ENCODE measurements around the gene FLAD1.
A peak's percentile ranks its signal among the peaks of the same experiment; 100 is the strongest.

Gene FLAD1

DNA sequence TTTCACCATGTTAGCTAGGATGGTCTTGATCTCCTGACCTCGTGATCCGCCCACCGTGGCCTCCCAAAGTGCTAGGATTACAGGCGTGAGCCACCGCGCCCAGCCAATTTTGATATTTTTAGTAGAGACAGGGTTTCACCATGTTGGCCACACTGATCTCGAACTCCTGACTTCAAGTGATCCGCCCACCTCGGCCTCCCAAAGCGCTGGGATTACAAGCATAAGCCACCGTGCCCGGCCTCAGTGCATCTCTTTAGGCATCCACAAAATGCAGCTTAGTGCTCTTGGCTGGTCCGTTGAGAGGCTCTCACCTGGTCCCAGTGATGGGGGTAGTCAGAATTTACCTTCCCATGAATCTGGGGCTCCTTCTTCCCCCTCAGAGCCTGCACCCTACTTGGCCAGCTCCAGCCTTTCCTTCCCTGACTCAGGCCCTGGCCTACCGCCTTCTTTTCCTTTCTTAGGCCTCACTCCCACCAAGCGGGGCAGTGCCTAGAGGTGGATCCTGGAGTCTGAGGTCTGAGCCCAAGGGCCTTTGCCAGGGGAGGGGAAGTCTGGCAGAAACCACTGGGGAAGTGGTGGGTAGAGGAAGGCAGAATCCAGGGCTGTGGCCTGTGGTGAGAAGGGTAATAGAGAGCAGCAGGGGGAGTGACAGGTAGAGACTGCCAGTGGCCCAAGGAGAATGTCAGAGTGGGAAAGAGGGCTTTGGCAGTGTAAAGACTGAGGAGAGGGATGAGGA is 14.0 kb downstream of the FLAD1 start:
- DNase-seq (ENCODE audit: low spot score) (no peak), ATAC-seq (ENCODE audit: low read depth) (no peak)
- TF ChIP-seq, protein P1, sequence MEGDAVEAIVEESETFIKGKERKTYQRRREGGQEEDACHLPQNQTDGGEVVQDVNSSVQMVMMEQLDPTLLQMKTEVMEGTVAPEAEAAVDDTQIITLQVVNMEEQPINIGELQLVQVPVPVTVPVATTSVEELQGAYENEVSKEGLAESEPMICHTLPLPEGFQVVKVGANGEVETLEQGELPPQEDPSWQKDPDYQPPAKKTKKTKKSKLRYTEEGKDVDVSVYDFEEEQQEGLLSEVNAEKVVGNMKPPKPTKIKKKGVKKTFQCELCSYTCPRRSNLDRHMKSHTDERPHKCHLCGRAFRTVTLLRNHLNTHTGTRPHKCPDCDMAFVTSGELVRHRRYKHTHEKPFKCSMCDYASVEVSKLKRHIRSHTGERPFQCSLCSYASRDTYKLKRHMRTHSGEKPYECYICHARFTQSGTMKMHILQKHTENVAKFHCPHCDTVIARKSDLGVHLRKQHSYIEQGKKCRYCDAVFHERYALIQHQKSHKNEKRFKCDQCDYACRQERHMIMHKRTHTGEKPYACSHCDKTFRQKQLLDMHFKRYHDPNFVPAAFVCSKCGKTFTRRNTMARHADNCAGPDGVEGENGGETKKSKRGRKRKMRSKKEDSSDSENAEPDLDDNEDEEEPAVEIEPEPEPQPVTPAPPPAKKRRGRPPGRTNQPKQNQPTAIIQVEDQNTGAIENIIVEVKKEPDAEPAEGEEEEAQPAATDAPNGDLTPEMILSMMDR (IDR thresholded peaks at IDR 0.05; ENCODE audit: poor library complexity, severe bottlenecking): no peak
- no peak overlapping the region for H3K27ac ChIP-seq (ENCODE audit: poor library complexity, severe bottlenecking)
- H3K27me3 ChIP-seq (ENCODE audit: insufficient read depth, poor library complexity, severe bottlenecking): no peaks in the 10 kb centered on the region
- peaks cover 6% of the 10 kb centered on the region for H3K4me1 ChIP-seq (ENCODE audit: insufficient read depth, poor library complexity, severe bottlenecking)
- H3K9me3 ChIP-seq (ENCODE audit: severe bottlenecking): no peaks in the 10 kb centered on the region
- H3K4me3 ChIP-seq (ENCODE audit: severe bottlenecking): no peak overlapping the region
- H3K36me3 ChIP-seq (ENCODE audit: low read depth): no peaks in the 10 kb centered on the region

DNA sequence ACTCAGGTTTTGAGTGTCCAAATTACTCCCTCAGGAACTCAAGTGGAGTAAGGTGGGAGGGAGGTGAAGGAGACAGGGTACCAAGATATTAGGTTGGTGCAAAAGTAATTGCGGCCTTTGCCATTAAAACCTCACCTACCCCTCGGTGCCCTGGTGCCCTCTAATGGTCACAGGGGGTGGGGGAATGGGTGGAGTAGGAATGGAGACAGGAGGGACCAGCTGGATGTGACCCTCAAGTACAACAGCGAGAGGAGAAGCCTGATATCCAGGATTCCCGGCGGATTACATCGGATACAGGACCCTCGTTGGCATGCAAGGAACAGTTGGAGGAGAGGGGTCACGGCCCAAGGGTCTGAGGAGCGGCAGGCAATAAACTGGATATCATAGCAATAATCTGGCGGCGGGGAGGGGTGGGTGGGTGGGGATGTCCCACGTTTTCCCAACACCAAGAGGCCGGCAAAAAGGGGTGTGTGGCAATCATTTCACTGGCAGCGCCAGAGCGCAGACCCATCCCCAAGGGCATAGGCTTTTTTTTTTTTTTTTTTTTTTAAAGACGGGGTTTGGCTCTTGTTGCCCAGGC is 15.1 kb downstream of the FLAD1 start:
- H3K9me3 ChIP-seq (ENCODE audit: severe bottlenecking): no peaks in the 10 kb centered on the region
- DNase-seq (ENCODE audit: low spot score): no peak
- H3K27me3 ChIP-seq (ENCODE audit: insufficient read depth, poor library complexity, severe bottlenecking): no peaks in the 10 kb centered on the region
- no peak for ATAC-seq (ENCODE audit: low read depth)
- H3K4me3 ChIP-seq (ENCODE audit: severe bottlenecking): no peak overlapping the region
- TF ChIP-seq, protein P1 (IDR thresholded peaks at IDR 0.05; ENCODE audit: poor library complexity, severe bottlenecking): no peak
- H3K27ac ChIP-seq (ENCODE audit: poor library complexity, severe bottlenecking): no peak overlapping the region
- H3K36me3 ChIP-seq (ENCODE audit: low read depth): 0 out of 2 replicates have a peak, but pooled peaks cover 1% of the 10 kb centered on the region
- peaks cover 6% of the 10 kb centered on the region for H3K4me1 ChIP-seq (ENCODE audit: insufficient read depth, poor library complexity, severe bottlenecking)

DNA sequence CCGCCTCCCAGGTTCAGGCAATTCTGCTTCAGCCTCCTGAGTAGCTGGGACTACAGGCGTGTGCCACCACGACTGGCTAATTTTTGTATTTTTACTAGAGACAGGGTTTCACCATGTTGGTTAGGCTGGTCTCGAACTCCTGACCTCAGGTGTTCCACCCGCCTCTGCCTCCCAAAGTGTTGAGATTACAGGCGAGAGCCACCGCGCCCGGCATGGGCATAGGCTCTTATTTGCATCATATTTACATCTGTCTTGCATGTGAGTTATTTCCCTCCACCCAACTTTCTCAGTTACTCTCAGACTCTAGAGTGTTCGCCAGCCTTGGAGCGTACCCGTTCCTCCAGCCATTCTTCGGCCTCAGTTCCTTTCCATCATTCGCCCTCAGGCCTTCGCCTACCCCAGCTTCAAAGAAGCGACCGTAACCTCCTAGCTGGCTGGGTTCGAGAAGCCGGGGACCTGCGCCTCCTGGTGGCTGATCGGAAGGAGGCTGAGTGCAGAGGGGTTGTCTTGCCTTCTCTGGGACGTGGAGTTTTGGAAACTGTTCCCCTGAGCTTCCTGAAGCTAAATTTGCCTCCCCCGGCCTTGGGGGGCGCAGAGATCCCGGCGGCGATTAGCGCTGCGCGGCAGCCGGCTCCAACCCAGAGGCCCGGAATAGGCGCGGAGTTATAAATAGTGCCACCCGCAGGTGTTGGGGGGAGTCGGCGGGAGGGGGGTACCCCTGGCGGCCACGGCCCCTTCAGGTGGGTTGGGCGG is 15.8 kb downstream of the FLAD1 start:
- Histone ChIP-seq H3K4me1 (ENCODE audit: insufficient read depth, poor library complexity, severe bottlenecking) (peaks cover 6% of the 10 kb centered on the region), H3K27ac (ENCODE audit: poor library complexity, severe bottlenecking) (no peak overlapping the region), H3K27me3 (ENCODE audit: insufficient read depth, poor library complexity, severe bottlenecking) (no peaks in the 10 kb centered on the region), H3K9me3 (ENCODE audit: severe bottlenecking) (no peaks in the 10 kb centered on the region), H3K36me3 (ENCODE audit: low read depth) (peaks cover 5% of the 10 kb centered on the region; the same call in 1 of the 2 replicates), H3K4me3 (ENCODE audit: severe bottlenecking) (no peak overlapping the region)
- peak; percentile 55 for DNase-seq (ENCODE audit: low spot score)
- no peak for ATAC-seq (ENCODE audit: low read depth)
- TF ChIP-seq, protein P1 (IDR thresholded peaks at IDR 0.05; ENCODE audit: poor library complexity, severe bottlenecking): peak; percentile 81

DNA sequence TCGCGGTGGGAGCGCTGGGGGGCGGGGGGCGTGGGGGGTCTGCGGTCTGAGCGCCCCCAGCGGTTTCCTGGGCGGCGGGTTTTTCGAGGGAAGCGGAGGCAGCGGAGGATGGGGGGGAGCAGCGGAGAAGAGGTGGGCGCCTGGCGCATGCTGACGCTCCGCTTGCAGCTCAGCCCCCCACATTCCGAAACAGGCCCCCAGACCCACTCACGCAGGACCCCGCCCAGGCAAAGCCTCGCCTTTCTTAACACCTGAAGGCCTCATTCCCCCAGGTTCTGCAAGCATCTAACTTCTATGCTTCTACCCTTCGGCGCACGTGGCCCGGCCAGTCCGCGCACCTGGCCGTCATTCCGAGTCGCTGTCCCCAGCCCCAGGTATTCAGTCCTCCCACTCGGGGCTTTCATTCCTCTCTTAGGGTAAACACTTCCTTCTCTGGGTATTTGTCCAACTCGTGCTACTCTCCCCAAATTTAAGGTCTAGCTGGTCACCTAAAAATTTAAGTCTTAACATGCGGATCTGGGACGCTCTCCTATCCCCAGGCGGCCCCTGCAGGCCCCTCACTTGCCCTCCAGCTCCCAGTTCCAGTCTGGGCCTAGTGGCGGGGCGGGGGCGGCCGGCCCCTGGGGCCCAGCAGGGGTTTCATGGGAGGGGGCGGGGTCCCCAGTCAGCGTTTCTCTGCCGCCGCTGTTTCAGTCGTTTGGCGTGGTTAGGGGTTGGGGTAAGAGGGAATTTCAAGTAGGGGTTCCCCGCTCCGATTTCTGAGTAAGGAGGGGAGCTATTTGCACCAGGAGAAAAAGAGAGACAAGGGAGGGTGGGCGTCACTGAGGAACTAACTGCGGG is 16.6 kb downstream of the FLAD1 start:
- Histone ChIP-seq H3K4me3 (ENCODE audit: severe bottlenecking) (peak overlapping the region; percentile 4), H3K27me3 (ENCODE audit: insufficient read depth, poor library complexity, severe bottlenecking) (no peaks in the 10 kb centered on the region), H3K9me3 (ENCODE audit: severe bottlenecking) (no peaks in the 10 kb centered on the region), H3K36me3 (ENCODE audit: low read depth) (peaks cover 5% of the 10 kb centered on the region; the same call in 1 of the 2 replicates), H3K27ac (ENCODE audit: poor library complexity, severe bottlenecking) (peak overlapping the region; percentile 96), H3K4me1 (ENCODE audit: insufficient read depth, poor library complexity, severe bottlenecking) (peaks cover 12% of the 10 kb centered on the region)
- DNase-seq (ENCODE audit: low spot score): peak; percentile 47
- no peak for ATAC-seq (ENCODE audit: low read depth)
- TF ChIP-seq, protein P1 (IDR thresholded peaks at IDR 0.05; ENCODE audit: poor library complexity, severe bottlenecking): no peak
